Tibial nerve (tissue), 4 donors: ENCODE results near the gene LIM2. TPM values are rescaled to one million over a fixed set of nuclear protein-coding genes. Genes with fewer than 3 reads are reported as not detected.

Source experiments
- DNase-seq, 2 donors: peaks; one replicate each; pipeline ENCODE4 v3.0.0-alpha.2; 2019; ENCODE audit warnings: low spot score in 2 of 2
- H3K27ac ChIP-seq, 4 donors: fragments of 200-600 bp; sonication (generic) in 3 of 4; one replicate each; pipeline ENCODE4 v1.5.1; 2017 to 2019; ENCODE audit warnings: mild to moderate bottlenecking in 1 of 4
- H3K27me3 ChIP-seq, 2 donors: fragments of 200-600 bp; sonication (generic) in 1 of 2; one replicate each; pipeline versions ENCODE4 v1.5.1 to v1.6.0; 2017 to 2019
- H3K36me3 ChIP-seq, 3 donors: fragments of 200-600 bp; sonication (generic); one replicate each; pipeline ENCODE4 v1.5.1; 2018 to 2019
- H3K4me1 ChIP-seq, 4 donors: fragments of 200-600 bp; sonication (generic) in 3 of 4; one replicate each; pipeline ENCODE4 v1.5.1; 2017 to 2019
- H3K4me3 ChIP-seq, 4 donors: fragments of 200-600 bp; sonication (generic) in 3 of 4; one replicate each; pipeline ENCODE4 v1.5.1; 2017 to 2019; ENCODE audit warnings: mild to moderate bottlenecking in 1 of 4, moderate library complexity in 1 of 4
- H3K9me3 ChIP-seq, 4 donors: fragments of 200-600 bp; sonication (generic) in 3 of 4; one replicate each; pipeline ENCODE4 v1.5.1; 2017 to 2019
- CTCF ChIP-seq, 5 experiments: fragments of 200-600 bp in 3 of 5; fragments of 450-650 bp in 2 of 5; sonication (generic) in 3 of 5; IDR thresholded peaks; one replicate each; pipeline ENCODE4 v1.5.1; 2016 to 2019; ENCODE audit warnings: antibody characterized with exemption in 5 of 5, mild to moderate bottlenecking in 3 of 5, moderate library complexity in 2 of 5
- EP300 ChIP-seq, 2 donors: sonication (generic); formaldehyde crosslinking; IDR thresholded peaks; one replicate each; pipeline ENCODE4 v1.6.1; 2017; ENCODE audit warnings: antibody characterized with exemption in 2 of 2, mild to moderate bottlenecking in 1 of 2
- POLR2A ChIP-seq, 2 donors: fragments of 450-650 bp; IDR thresholded peaks; one replicate each; pipeline ENCODE4 v1.6.1; 2017; ENCODE audit warnings: antibody characterized with exemption in 2 of 2, mild to moderate bottlenecking in 2 of 2, moderate library complexity in 2 of 2
- WGBS, 2 donors: methylation state at CpG; one replicate each; pipeline ENCODE4 v1.1.5; 2018; 5-methylcytosine and 5-hydroxymethylcytosine counted together
- total RNA-seq, 4 donors: library from RNA; depleted of rRNA; stranded (reverse); fragments of >200 nt; gene quantifications; one replicate each; pipeline ENCODE4 v1.1.0, GENCODE V29; 2016

Gene LIM2
- total RNA-seq, 4 donors from 2014 or later = not detected

- Histone ChIP-seq H3K4me3 (no peak overlapping the region), H3K27ac (no peak overlapping the region), H3K27me3 (no peaks in the 10 kb centered on the region), H3K4me1 (no peaks in the 10 kb centered on the region), H3K9me3 (no peaks in the 10 kb centered on the region), H3K36me3 (no peaks in the 10 kb centered on the region)
- DNase-seq = no peak
- TF ChIP-seq POLR2A (IDR thresholded peaks at IDR 0.05) = no peak
- no peak for TF ChIP-seq CTCF (IDR thresholded peaks at IDR 0.05)
- 85 to 93% methylated on average over 5 to 14 of the region's 14 CpGs for WGBS, 2 donors
Measured at GRCh38 chr19:51386882-51387520, 773 bp downstream of the LIM2 start.

- WGBS, 2 donors = 88 to 95% methylated on average over 4 of the region's 4 CpGs
- H3K4me3 ChIP-seq = no peak overlapping the region
Measured at GRCh38 chr19:51382004-51382403, 5.8 kb downstream of the LIM2 start.

GRCh38 chr19:51380379-51380778, 7.4 kb downstream of the LIM2 start:
- WGBS, 2 donors = 94% methylated on average over 9 of the region's 9 CpGs
- no peaks in the 10 kb centered on the region for H3K27me3 ChIP-seq
- no peak for TF ChIP-seq POLR2A (IDR thresholded peaks at IDR 0.05)
- H3K4me3 ChIP-seq = no peak overlapping the region
- no peaks in the 10 kb centered on the region for H3K36me3 ChIP-seq
- no peak for DNase-seq
- no peaks in the 10 kb centered on the region for H3K9me3 ChIP-seq
- H3K27ac ChIP-seq = no peak overlapping the region
- H3K4me1 ChIP-seq = no peaks in the 10 kb centered on the region

More at GRCh38 chr19:51382004-51382403, 5.8 kb downstream of the LIM2 start:
- Histone ChIP-seq H3K9me3 (no peaks in the 10 kb centered on the region), H3K27ac (no peak overlapping the region), H3K36me3 (no peaks in the 10 kb centered on the region), H3K27me3 (no peaks in the 10 kb centered on the region), H3K4me1 (no peaks in the 10 kb centered on the region)
- TF ChIP-seq EP300 (IDR thresholded peaks at IDR 0.05) = no peak
- TF ChIP-seq POLR2A (IDR thresholded peaks at IDR 0.05) = no peak
- no peak for TF ChIP-seq CTCF (IDR thresholded peaks at IDR 0.05)
- DNase-seq = no peak

GRCh38 chr19:51377422-51377821, 10.4 kb downstream of the LIM2 start:
- 77 to 89% methylated on average over 2 of the region's 2 CpGs for WGBS, 2 donors
- DNase-seq = no peak

GRCh38 chr19:51375504-51376221, 12.1 kb downstream of the LIM2 start:
- TF ChIP-seq EP300 (IDR thresholded peaks at IDR 0.05) = no peak
- no peak for TF ChIP-seq CTCF (IDR thresholded peaks at IDR 0.05)
- TF ChIP-seq POLR2A (IDR thresholded peaks at IDR 0.05) = no peak
- no peaks in the 10 kb centered on the region for H3K36me3 ChIP-seq
- H3K27me3 ChIP-seq = no peaks in the 10 kb centered on the region
- DNase-seq = no peak
- no peak overlapping the region for H3K4me3 ChIP-seq
- no peak overlapping the region for H3K27ac ChIP-seq
- WGBS, 2 donors = 81 to 84% methylated on average over 8 to 11 of the region's 11 CpGs
- no peaks in the 10 kb centered on the region for H3K9me3 ChIP-seq
- H3K4me1 ChIP-seq = no peaks in the 10 kb centered on the region

More at GRCh38 chr19:51377422-51377821, 10.4 kb downstream of the LIM2 start:
- H3K4me1 ChIP-seq = no peaks in the 10 kb centered on the region
- no peak overlapping the region for H3K27ac ChIP-seq
- no peak overlapping the region for H3K4me3 ChIP-seq
- no peaks in the 10 kb centered on the region for H3K36me3 ChIP-seq
- TF ChIP-seq CTCF (IDR thresholded peaks at IDR 0.05) (no peak), EP300 (IDR thresholded peaks at IDR 0.05) (no peak), POLR2A (IDR thresholded peaks at IDR 0.05) (no peak)
- no peaks in the 10 kb centered on the region for H3K9me3 ChIP-seq
- no peaks in the 10 kb centered on the region for H3K27me3 ChIP-seq
